ENCODE results near the gene TOPBP1. TPM values are rescaled to one million over a fixed set of nuclear protein-coding genes. Genes with fewer than 3 reads are reported as not detected.

TOPBP1 gene
- total RNA-seq, 2 donors from 2014 or later, result 110 to 112 TPM

- ATAC-seq, result no peak
- no peak for DNase-seq (ENCODE audit: low spot score in 2 of 2)
These were observed 68.9 kb downstream of the TOPBP1 start for GRCh38 chr3:133592843-133593242.

GRCh38 chr3:133591271-133591742, 70.4 kb downstream of the TOPBP1 start:
- no peak for DNase-seq (ENCODE audit: low spot score in 2 of 2)
- H3K27ac Mint-ChIP-seq, result no peak overlapping the region
- H3K9me3 Mint-ChIP-seq, result no peaks in the 10 kb centered on the region

More at GRCh38 chr3:133592843-133593242, 68.9 kb downstream of the TOPBP1 start:
- Mint-ChIP-seq H3K9me3 (no peaks in the 10 kb centered on the region), H3K27ac (no peak overlapping the region), H3K36me3 (peaks cover 8 to 16% of the 10 kb centered on the region in 2 donors)

GRCh38 chr3:133589503-133589902, 72.2 kb downstream of the TOPBP1 start:
- Mint-ChIP-seq H3K9me3 (no peaks in the 10 kb centered on the region), H3K36me3 (peaks cover 8 to 30% of the 10 kb centered on the region in 2 donors), H3K27ac (peak overlapping the region in 1 of 2 donors; percentile 12)
- DNase-seq (ENCODE audit: low spot score in 2 of 2) (no peak), ATAC-seq (no peak)

More at GRCh38 chr3:133591271-133591742, 70.4 kb downstream of the TOPBP1 start:
- no peak for ATAC-seq
- H3K36me3 Mint-ChIP-seq, result peaks cover 8 to 19% of the 10 kb centered on the region in 2 donors

GRCh38 chr3:133588784-133589465, 72.8 kb downstream of the TOPBP1 start:
- Mint-ChIP-seq H3K9me3 (no peaks in the 10 kb centered on the region), H3K27ac (peak overlapping the region; percentile 12 to 88), H3K36me3 (peaks cover 8 to 32% of the 10 kb centered on the region in 2 donors)
- ATAC-seq (no peak), DNase-seq (ENCODE audit: low spot score in 2 of 2) (no peak)

- DNase-seq (ENCODE audit: low spot score in 2 of 2) (no peak), ATAC-seq (peak in 1 of 2 donors; percentile 18)
- Mint-ChIP-seq H3K27ac (no peak overlapping the region), H3K36me3 (peaks cover 8 to 38% of the 10 kb centered on the region in 2 donors), H3K9me3 (no peaks in the 10 kb centered on the region)
These were observed 73.7 kb downstream of the TOPBP1 start for GRCh38 chr3:133588035-133588434.

- no peaks in the 10 kb centered on the region for H3K9me3 Mint-ChIP-seq
- DNase-seq (ENCODE audit: low spot score in 2 of 2) (no peak), ATAC-seq (no peak)
- H3K36me3 Mint-ChIP-seq, result peaks cover 12 to 46% of the 10 kb centered on the region in 2 donors
- H3K27ac Mint-ChIP-seq, result peak overlapping the region in 1 of 2 donors; percentile 86
These were observed 78.3 kb downstream of the TOPBP1 start for GRCh38 chr3:133583396-133583795.

GRCh38 chr3:133578548-133579191, 83.1 kb downstream of the TOPBP1 start:
- H3K9me3 Mint-ChIP-seq, result no peaks in the 10 kb centered on the region
- DNase-seq (ENCODE audit: low spot score in 2 of 2) (no peak), ATAC-seq (no peak)
- peak overlapping the region; percentile 51 to 82 for H3K27ac Mint-ChIP-seq
- H3K36me3 Mint-ChIP-seq, result peaks cover 43 to 59% of the 10 kb centered on the region in 2 donors

- DNase-seq (ENCODE audit: low spot score in 2 of 2) (no peak), ATAC-seq (no peak)
- peak overlapping the region; percentile 72 to 86 for H3K27ac Mint-ChIP-seq
- peaks cover 36 to 42% of the 10 kb centered on the region in 2 donors for H3K36me3 Mint-ChIP-seq
- H3K9me3 Mint-ChIP-seq, result no peaks in the 10 kb centered on the region
These were observed 85.6 kb downstream of the TOPBP1 start for GRCh38 chr3:133576169-133576568.

- Mint-ChIP-seq H3K9me3 (no peaks in the 10 kb centered on the region), H3K27ac (peak overlapping the region; percentile 94 to 96), H3K36me3 (peaks cover 36 to 42% of the 10 kb centered on the region in 2 donors)
- ATAC-seq (no peak), DNase-seq (ENCODE audit: low spot score in 2 of 2) (no peak)
These were observed 86.7 kb downstream of the TOPBP1 start for GRCh38 chr3:133575086-133575485.

- ATAC-seq, result peak; percentile 66 to 75
- Mint-ChIP-seq H3K27ac (peak overlapping the region; percentile 94 to 96), H3K36me3 (peaks cover 36 to 42% of the 10 kb centered on the region in 2 donors), H3K9me3 (no peaks in the 10 kb centered on the region)
- peak; percentile 75 to 82 for DNase-seq (ENCODE audit: low spot score in 2 of 2)
These were observed 87.4 kb downstream of the TOPBP1 start for GRCh38 chr3:133574260-133574881.

GRCh38 chr3:133573629-133574194, 88.0 kb downstream of the TOPBP1 start, which contains the start of gene CDV3:
CDV3 (plus strand) TSS chr3:133573686; CDS start chr3:133574045, 359 bp downstream.
- ATAC-seq (peak; percentile 19 to 37), DNase-seq (ENCODE audit: low spot score in 2 of 2) (peak in 1 of 2 donors; percentile 75)
- Mint-ChIP-seq H3K36me3 (peaks cover 36 to 41% of the 10 kb centered on the region in 2 donors), H3K27ac (peak within 1 kb of the TSS; percentile 97 to 99), H3K9me3 (no peaks in the 10 kb centered on the region)

- ATAC-seq (peak; percentile 80 to 82), DNase-seq (ENCODE audit: low spot score in 2 of 2) (peak; percentile 100)
- peak overlapping the region; percentile 97 to 99 for H3K27ac Mint-ChIP-seq
- no peaks in the 10 kb centered on the region for H3K9me3 Mint-ChIP-seq
- peaks cover 31 to 36% of the 10 kb centered on the region in 2 donors for H3K36me3 Mint-ChIP-seq
These were observed 88.6 kb downstream of the TOPBP1 start for GRCh38 chr3:133573054-133573628.

GRCh38 chr3:133572158-133573053, 89.3 kb downstream of the TOPBP1 start:
- DNase-seq (ENCODE audit: low spot score in 2 of 2) (peak in 1 of 2 donors; percentile 15), ATAC-seq (no peak)
- peak overlapping the region; percentile 97 to 99 for H3K27ac Mint-ChIP-seq
- H3K9me3 Mint-ChIP-seq, result no peaks in the 10 kb centered on the region
- H3K36me3 Mint-ChIP-seq, result peaks cover 24 to 28% of the 10 kb centered on the region in 2 donors

- peak overlapping the region; percentile 14 to 99 for H3K27ac Mint-ChIP-seq
- DNase-seq (ENCODE audit: low spot score in 2 of 2), result no peak
- no peak for ATAC-seq
- no peaks in the 10 kb centered on the region for H3K9me3 Mint-ChIP-seq
- H3K36me3 Mint-ChIP-seq, result peaks cover 14% of the 10 kb centered on the region in 2 donors
These were observed 90.8 kb downstream of the TOPBP1 start for GRCh38 chr3:133570937-133571320.

GRCh38 chr3:133570139-133570936, 91.4 kb downstream of the TOPBP1 start:
- Mint-ChIP-seq H3K27ac (peak overlapping the region; percentile 14 to 99), H3K9me3 (no peaks in the 10 kb centered on the region), H3K36me3 (peaks cover 9 to 11% of the 10 kb centered on the region in 2 donors)
- DNase-seq (ENCODE audit: low spot score in 2 of 2) (no peak), ATAC-seq (no peak)

Data from activated naive CD4-positive, alpha-beta T cell treated with anti-CD3 and anti-CD28 coated beads, Interleukin-2, amount 50 U/mL, for 72 hours (primary cell).